Fibroblast of the aortic adventitia (primary cell): ENCODE results near the gene SNCA. TPM values are rescaled to one million over a fixed set of nuclear protein-coding genes. Genes with fewer than 3 reads are reported as not detected.

Experiments
- DNase-seq: peaks from one replicate; pipeline ENCODE4 v3.0.0-alpha.2; 2010; ENCODE audit warnings: low read depth
- H3K4me3 ChIP-seq: 2 replicates; pipeline ENCODE4 v1.5.1; 2011; ENCODE audit warnings: low read depth, mild to moderate bottlenecking, control low read depth, low read length, moderate library complexity
- CTCF ChIP-seq: IDR thresholded peaks from 2 replicates; pipeline ENCODE4 v1.5.1; 2011; ENCODE audit warnings: mild to moderate bottlenecking, low read length, control low read depth, inconsistent platforms; ENCODE audit not compliant: insufficient read depth
- total RNA-seq: library from RNA; depleted of rRNA; stranded (reverse); fragments of >200 nt; gene quantifications from 2 replicates; pipeline ENCODE4 v1.2.3, GENCODE V29; 2012; ENCODE audit warnings: low replicate concordance

The SNCA gene
- total RNA-seq, 1 donor, result 2.3 TPM

- no peak for DNase-seq
- no peak overlapping the region for H3K4me3 ChIP-seq
- TF ChIP-seq CTCF, result no peak
These were observed 33.9 kb downstream of the SNCA start for GRCh38 chr4:89803036-89803435.

DNA sequence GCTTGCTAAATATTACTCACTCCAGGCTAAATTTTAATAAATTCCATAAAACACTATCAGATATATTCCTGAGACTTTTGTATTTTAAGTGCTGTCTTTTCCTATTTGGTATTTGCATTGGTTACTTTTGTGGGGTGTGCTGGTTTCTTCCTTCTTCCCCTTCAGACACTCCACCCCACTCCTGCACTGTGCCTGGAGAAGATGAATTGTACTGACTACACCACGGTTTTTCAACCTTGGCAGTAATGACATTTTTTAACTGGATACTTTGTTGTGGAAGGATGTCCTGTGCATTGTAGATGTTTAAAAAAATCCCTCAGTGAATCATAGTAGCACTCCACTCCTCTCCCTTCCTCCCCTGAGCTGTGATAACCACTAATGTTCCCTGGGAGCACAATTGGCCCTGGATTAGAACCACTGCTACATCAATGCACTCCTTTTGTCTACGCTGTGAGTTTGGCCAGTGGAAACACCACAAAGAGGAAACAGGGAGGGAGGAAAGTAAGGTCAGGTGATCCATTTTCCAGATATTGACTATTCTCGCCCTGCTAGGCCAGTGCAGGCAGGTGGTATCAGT lies 36.3 kb downstream of the SNCA start:
- peak; percentile 10 for DNase-seq
- no peak overlapping the region for H3K4me3 ChIP-seq
- TF ChIP-seq CTCF, result no peak

DNA sequence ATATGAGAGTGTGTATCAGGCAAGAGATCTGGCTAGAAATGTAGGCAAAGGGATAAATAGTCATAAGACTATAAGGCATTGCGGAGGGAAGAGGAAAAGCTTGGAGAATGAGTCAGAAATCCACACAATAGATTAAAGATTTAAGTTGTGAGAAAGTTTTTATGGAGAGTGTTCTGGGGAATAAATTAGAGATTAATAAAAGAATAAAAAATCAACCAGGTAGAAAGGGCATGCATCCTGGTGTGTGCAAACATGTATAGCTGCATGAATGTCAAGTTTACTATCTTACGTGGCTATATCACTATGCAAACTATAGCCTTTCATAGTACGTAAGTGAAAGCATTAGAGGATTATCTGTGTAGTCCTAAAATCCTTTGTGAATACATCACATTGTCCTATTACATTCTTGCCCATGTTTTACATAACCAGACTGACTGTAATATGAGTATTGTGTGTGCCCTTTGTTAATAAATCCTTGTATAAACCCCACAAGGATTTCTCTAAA lies 36.9 kb downstream of the SNCA start:
- TF ChIP-seq CTCF, result no peak
- DNase-seq, result peak; percentile 36
- no peak overlapping the region for H3K4me3 ChIP-seq

- DNase-seq, result no peak
- TF ChIP-seq CTCF, result no peak
- H3K4me3 ChIP-seq, result no peak overlapping the region
These were observed 37.9 kb downstream of the SNCA start for GRCh38 chr4:89799071-89799470.

DNA sequence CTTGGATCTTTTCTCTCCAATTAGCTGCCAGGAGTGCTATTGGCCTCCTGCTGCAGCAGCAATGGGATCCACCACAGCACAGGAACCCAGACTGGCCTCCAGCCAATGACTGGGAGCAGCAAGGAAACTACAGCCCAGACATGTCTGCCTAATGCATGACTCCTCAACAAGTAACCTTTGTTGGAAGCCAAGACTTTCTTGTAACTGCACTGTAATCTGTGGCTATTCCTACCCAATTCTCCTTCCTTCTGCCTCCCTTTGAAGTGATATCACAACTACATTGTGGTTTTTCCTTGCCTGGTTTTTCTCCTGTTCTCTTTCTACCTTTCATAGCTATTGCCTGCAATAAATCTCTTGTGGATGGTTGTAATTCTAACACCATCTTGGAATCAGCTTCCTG lies 39.8 kb downstream of the SNCA start:
- DNase-seq, result peak; percentile 47
- TF ChIP-seq CTCF, result no peak
- H3K4me3 ChIP-seq, result no peak overlapping the region

- TF ChIP-seq CTCF, result no peak
- no peak overlapping the region for H3K4me3 ChIP-seq
- DNase-seq, result peak; percentile 27
These were observed 48.5 kb downstream of the SNCA start for GRCh38 chr4:89788206-89789072.
